ENCODE measurements around the gene GDF11. TPM values are rescaled to one million over a fixed set of nuclear protein-coding genes. Genes with fewer than 3 reads are reported as not detected.

Gene GDF11
- total RNA-seq, result 8.9 TPM
- long read RNA-seq, partial matches to known transcripts, result 1 of 6 reads
- long read RNA-seq, other reads (novel, unspliced or antisense), result 5 of 6 reads

DNA sequence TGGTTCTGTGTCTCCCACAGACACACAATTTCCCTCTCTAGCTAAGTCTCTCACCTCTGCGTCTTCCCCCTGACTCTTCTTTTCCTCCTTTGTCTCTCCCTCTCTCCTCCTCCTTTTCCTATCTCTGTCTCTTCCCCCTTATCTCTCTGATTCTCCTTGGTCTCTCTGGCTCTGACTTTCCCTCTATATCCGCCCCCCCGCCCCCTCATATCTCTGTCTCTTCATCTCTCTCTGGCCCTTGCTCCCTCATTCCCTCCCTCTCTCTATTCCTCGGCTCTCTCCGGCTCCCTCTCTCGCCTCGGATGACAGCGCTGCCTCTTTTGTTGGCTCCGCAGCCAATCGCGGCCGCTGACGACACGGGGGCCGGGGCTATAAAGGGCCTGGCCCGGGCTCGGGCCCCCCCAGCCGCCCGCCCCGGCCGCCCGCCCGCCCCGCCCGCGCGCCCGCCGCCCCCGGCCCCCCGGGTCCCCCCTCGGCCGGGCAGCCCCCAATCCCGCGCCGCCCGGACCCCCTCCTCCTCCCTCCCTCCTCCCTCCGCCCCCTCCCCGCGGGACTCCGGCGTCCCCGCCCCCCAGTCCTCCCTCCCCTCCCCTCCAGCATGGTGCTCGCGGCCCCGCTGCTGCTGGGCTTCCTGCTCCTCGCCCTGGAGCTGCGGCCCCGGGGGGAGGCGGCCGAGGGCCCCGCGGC lies at the start of gene GDF11:
GDF11 (plus strand) TSS at position 404 of the 687 bp plus-strand sequence; CDS start at position 599, 195 bp downstream.
- intact Hi-C loops (cut with micrococcal nuclease), result loop anchor here (5.0 kb wide), 1 partner anchor 194 kb away; no protein-coding TSS in a partner anchor
- ATAC-seq, result peak; percentile 67

DNA sequence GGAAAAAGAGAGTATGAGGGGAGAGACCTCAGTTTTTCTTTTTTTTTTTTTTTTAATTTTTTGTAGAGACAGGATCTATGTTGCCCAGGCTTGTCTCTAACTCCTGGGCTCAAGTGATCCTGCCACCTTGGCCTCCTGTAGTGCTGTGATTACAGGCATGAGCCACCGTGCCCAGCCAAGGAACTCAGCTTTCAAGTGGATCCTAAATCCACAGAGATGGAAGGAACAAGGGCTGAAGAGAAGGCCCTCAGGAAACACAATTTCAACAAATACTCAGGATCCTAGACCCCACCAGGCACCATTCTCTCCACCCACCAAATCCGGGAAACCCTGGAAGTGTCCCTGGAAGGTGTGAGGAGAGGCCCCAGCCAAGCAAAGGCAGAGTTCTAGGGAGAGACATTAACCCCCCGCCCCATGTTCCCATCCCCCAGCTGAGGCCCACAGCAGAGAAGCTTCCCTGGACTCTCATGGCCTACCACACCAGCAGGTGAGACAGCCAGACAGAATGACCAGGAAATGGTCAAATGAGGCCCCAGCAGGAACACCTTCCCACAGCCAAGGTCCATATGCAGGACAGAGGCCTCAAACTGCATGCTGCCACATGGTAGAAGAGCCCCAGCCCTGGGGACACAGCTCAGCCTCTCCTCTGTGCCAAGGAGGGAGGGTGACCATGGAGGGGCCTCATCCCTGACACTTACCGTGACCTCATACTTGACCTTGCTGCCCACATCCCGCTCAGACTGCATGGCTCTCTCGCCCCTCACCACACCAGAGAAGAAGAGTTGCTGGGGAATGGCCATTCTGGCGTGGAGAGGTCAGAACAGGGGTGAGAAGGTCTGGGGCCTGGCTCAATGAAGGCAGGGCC lies 49.4 kb upstream of the GDF11 start:
- ATAC-seq (no peak), DNase-seq (no peak)
- intact Hi-C loops (cut with micrococcal nuclease), result no loop called here

More for the DNA sequence above, at the start of gene GDF11:
- peak; percentile 88 for DNase-seq

DNA sequence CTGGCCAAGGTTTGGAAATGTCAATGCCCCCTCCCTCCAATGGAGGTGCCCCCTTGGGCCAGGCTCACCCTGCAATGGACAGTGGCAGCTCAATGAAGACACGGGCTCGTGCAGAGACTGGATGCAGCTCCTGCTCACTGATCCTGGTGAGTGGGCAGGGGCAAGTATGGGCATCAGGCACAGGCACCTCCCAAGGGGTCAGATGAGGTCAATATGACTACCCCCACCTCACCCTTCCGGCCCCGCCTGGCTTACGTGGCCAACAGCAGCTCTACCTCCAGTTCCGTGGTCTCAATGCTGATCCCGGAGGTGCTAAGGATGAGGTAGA lies 48.8 kb upstream of the GDF11 start:
- ATAC-seq (no peak), DNase-seq (no peak)
- intact Hi-C loops (cut with micrococcal nuclease), result no loop called here

DNA sequence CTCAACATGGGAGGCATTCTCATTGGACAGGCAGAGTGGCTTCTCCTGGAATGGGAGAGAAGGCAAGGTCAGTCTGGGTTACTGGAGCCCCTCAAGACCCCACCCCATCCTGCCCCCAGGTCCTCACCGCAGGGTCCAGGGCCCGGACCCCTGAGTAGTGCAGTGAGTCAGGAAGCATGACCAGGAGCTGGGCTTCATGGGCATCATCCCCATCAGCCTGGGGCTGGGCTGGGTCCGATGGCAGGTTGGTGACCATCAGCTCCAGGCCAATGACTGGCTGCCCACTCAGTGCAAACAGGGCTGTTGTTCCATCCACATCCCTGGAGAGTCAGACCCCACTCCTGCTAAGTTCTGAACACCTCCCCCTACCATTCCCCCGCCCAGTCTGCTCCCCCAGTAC lies 48.3 kb upstream of the GDF11 start:
- intact Hi-C loops (cut with micrococcal nuclease), result no loop called here
- no peak for DNase-seq
- ATAC-seq, result no peak

DNA sequence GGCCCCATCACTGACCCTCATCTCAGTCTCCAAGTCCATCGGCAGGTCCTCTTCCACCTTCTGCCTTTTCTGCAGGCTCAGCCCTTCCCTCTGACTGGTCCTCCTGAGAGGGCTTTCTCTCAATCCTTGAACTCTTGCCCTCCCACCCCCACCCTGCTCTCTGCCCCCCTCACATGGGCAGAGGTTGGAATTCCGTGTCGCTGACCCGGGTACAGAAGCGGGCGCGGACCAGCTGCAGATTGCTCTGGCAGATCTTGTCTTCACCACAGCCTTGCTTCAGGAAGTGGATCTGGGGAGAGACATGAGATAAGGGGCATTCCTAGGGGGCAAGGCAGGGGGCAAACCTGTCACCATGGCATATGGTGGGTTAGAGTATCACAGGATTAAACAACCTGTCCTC lies 47.6 kb upstream of the GDF11 start:
- DNase-seq, result no peak
- intact Hi-C loops (cut with micrococcal nuclease), result no loop called here
- ATAC-seq, result no peak

DNA sequence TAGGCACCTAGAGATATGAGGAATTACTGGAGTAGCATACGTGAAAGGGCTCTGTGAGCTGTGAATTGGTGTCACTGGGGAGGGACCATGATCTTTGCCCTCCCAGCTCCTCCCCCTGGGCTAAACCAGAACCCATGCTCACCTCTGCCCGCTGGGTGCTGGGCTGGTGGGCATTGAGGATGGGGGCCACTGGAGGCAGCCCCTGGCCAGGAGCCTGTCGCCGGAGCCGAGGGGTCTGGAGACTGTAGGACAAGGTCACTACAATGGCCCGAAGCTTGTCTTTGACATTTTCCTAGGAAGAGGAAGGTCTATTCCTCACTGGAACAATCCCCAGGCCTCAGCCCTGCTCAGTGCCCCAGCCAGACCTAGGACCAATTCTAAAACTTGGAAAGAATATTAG lies 46.8 kb upstream of the GDF11 start:
- ATAC-seq (no peak), DNase-seq (no peak)
- intact Hi-C loops (cut with micrococcal nuclease), result no loop called here

DNA sequence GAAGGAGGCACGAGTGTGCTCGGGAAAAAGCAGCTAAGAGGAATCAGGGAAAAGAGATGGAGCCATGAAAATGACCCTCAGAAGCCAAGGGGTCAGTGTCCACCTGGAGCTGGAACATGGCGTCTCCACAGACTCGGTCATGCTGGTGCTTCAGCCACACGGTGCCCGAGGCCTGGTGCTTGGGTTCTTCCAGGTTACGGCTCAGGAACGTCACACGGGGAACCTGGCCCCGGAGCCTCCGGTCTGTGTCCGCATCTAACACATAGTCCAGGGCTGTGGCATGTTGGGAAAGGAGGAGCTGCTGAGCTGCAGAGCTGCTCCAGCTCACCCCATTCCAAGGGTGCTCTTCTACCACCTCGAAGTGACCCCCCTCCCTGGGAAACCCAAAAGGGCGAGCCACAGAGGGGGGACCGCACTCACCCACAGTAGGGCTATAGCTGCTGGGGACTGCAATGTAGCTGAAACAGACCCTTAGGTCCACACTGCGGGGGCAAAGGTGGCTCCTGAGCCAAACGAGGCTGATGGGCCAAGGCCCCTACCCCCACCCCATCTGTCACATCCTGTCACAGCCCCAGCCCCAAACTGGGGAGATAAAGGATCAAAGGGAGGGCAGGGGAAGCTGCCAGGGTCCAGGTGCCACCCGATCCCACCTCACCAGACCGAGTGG lies 46.0 kb upstream of the GDF11 start:
- intact Hi-C loops (cut with micrococcal nuclease), result no loop called here
- no peak for ATAC-seq
- DNase-seq, result peak; percentile 22

DNA sequence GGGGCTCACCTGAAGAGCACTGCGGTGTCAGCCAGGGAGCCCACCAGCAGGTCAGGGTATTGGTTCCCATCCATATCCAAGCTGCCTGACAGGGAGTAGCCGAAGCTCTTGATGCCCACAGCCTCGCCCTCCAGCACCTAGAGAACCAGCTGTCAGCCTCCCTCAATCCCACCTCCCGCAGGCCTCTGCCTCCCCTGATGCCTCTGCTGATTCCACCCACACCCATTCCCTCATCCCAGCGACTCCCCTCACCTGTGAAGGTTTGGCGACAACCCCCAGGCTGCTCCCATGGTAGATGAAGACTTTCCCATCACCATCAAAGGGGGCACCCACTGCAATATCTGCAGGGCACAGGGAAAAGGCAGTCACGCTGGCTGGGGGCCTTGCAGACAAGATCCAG lies 45.2 kb upstream of the GDF11 start:
- ATAC-seq (no peak), DNase-seq (peak; percentile 11)
- intact Hi-C loops (cut with micrococcal nuclease), result no loop called here

DNA sequence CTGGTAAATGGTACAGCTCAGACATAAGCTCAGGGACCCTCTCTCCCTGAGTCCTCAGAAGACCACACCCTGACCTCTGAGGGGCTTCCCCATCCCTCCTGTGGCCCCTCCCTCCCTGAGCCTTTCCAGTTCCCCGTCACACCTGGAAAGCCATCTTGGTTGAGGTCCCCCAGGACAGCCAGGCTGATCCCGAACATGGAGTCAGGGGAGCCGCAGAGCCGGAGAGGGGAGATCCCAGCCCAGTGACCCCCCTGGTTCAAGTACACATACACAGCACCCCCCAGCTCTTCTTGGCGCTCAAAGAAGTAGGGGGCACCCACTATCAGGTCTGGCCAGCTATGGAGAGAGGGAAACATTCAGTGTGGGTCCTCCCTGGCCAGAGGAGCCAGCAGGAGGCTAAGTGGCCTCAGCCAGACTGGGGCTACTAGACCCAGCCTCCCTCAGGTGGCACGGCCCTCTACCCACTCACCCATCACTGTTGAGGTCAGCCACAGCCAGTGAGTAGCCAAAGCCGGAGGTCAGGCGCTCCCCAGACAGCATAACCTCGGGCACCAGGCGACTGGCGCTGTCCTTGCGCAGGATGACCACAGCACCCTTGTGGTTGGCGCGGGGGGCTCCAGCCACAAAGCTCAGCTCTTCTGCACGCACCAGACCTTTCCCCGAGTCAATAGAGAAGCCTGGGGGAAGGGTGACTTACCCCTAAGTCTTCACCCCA lies 44.5 kb upstream of the GDF11 start:
- intact Hi-C loops (cut with micrococcal nuclease), result no loop called here
- ATAC-seq (no peak), DNase-seq (peak; percentile 28)

DNA sequence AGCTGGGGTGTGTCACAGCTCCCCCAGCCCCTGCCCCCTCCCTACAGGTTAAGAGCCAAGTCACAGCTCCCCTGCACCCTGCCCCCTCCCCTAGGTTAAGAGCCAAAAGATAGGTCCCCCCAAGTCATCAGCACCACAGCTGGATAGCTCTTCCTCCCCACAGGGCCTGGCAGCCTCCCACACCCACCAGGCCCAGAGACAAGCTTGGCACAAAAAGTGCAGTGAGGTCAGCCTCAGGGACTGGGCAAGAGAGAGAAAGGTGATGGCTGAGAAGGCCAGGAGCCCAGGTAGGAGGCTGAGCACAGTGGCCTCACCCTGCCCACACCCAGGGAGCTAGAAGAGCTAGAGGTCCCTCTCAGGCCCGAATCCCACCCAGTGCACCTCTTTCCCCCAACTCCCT lies 44.0 kb upstream of the GDF11 start:
- ATAC-seq, result no peak
- DNase-seq, result peak; percentile 18
- intact Hi-C loops (cut with micrococcal nuclease), result no loop called here

DNA sequence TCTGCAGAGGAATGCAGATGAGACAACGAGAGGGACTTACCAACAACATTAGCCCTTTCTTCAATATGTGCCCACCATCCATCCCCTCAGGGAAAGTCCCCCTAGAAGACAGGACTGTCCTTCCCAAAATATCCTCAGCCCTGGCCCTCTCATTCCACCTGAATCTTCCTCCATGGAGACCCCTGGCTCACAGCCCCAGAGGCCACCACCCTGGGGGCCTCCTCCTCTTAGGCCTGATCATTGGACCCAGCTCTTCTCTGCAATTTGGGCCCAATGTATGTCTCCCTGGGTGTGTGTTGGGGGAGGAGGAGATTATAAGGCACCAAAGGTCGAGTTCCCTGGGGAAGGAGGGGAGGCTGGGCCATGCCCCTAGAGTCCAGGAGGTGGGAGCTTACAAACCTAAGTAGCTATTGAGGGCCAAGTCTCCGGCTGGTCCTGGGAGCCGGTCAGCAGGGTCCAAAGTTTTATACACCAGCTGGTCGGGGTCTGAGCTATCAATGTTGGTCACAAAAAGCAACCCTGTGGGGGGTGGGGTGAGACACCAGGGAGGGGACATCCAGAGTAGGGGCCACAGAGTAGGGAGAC lies 43.4 kb upstream of the GDF11 start:
- ATAC-seq, result no peak
- intact Hi-C loops (cut with micrococcal nuclease), result no loop called here
- DNase-seq, result peak; percentile 23

DNA sequence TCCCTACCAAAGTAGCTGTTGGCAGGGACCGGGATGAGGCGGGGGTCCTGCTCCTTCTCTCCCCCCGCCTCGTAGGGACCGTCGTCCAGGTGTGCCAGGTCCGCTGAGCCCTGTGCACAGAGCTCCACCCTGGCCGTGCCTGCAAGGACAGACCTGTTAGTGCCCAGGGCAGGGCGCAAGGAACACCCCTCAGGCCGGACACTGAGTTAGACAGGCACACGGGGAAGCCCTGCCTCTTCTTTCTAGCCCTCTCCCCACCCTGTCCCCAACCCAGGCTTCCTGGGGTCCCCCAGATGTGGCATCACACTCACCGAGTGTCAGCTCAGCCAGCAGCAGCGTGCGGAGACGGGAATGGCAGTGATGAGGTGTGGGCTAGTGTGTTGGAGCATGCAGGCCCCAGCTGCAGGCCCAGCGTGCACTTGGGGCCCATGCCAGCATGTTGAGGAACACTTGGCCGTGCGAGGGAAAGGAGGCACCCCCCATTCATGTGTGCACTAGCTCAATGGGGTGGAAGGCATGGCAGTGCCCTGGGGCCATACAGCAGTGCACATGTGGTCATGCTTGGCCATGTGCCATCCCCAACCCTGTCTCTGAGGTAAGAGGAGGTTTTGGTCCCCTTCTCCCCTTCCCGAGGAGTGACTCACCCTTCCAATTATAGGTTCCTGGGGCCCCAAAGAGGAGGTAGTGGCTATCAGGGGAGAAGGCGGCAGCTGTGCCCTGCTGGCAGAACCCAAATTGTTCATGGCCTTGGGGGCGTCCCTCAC lies 42.5 kb upstream of the GDF11 start:
- peak; percentile 40 for ATAC-seq
- DNase-seq, result peak; percentile 56
- intact Hi-C loops (cut with micrococcal nuclease), result no loop called here

DNA sequence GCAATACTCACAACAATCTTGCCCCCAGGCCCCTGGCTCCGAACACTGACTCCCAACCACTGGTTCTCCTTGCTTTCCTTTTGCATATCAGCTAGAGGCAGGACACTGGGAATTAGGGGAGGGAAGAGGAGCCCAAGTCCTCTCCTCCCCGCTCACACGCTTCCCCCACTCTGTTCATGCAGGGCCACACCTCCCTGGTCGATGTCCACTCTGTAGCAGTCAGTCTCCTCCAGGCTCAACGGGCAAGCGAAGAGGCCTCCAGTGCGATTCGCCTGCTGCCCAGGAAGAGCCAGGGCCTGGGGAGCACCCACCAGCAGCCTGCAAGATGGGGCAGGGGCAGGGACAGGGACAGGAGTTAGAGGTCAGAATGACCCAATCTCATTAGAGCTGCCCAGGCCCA lies 40.1 kb upstream of the GDF11 start:
- peak; percentile 35 for DNase-seq
- ATAC-seq, result no peak
- intact Hi-C loops (cut with micrococcal nuclease), result no loop called here

DNA sequence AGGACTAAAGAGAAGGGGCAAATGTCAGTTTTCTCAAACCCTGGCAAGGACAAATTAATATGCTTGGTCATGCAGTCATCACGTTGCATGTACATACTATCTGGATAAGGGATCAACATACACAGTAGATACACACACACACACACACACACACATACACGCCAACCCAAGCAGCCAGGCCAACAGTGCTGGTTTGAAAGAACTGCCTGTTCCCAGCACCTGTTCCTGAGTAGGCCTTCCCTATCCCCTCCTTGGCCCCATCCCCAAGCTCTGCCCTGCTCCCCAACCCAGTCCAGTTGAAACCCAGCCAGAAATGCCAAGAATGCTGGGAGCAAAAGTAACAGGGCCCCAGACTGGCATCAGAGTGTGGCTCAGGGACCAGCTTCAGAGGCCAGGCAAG lies 39.6 kb upstream of the GDF11 start:
- peak; percentile 67 for DNase-seq
- intact Hi-C loops (cut with micrococcal nuclease), result no loop called here
- peak; percentile 50 for ATAC-seq

DNA sequence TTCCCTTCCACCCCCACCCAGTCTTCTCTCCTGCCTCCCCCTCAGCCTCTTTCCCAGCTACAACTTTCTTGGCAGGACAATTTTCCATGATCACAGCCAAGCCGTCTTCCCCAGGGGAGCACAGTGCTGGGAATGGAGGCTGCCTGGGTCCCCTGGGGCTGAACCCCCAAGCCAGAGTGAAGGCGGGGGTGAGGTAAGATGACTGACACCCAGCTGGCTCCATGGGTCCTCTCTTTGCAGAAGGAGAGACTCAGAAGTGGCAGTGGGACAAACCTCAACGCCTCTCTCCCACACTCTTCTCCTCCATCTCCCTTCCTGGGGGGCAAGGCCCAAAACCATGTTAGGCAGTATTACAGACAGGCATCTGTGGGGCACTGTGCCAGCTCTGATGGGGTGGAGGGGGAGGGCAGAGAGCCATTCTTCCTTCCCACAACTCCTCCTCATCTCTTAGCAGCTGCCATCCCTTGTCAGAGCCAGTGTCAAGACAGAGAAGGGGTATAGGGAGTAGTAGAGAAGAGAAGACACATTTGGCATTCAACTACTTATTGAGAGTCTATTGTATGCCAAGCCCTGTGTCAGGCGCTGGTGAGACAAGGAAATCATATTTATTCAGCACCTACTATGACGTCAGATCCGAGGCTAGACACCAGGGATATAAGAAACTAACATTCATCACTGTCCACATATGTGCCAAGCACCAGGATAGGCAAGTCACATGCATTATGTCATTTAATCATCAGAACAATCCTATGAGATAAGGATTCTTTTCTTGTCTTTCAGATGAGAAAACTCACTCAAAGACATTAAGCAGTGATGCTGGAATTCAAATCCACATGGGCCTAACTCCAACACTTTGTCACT lies 38.8 kb upstream of the GDF11 start:
- ATAC-seq (no peak), DNase-seq (peak; percentile 56)
- intact Hi-C loops (cut with micrococcal nuclease), result no loop called here

DNA sequence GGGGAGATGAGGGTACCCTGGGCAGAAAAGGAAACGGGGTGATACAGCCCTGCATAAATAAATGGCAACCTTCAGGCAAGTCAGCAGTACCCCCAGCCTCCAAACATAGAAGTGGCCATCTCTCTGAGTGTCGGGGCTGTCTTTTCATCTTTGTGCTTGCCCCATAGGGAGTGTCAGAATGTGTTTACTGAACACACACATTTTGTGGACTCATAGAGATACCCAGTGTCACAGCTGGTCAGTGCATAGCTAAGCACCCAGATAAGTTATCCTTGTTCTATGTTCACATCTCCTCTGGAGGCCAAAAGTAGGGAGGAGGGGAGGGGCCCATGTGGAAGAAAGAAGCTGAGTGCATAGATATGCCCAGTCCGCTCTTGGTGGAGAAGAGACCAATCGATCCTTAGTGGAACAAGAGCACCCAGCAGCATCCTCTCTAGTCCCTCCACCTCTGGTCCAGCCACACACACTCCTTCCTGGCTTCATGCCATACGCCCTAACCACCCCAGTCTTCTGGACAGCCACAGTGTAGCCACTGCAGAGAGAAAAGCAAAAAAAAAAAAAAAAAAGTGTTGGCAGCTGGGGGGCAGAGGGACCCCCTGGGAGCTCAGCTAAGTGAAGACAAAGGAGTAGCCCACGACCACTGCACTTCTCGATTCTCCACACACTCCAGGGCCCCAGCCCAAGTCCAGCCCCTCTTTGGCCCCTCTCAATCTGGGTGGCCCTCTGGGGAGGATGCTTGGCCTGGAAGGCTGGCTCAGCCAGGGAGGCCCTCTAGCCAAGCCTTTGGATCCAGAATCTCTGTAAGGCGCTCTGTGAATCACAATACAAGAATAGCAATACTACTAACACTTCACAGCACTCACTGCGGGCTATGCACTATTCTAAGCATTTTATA lies 37.9 kb upstream of the GDF11 start:
- DNase-seq, result peak; percentile 51
- ATAC-seq, result peak; percentile 4
- intact Hi-C loops (cut with micrococcal nuclease), result no loop called here
